Lower lobe of right lung (tissue), 2 donors: Measurements from ENCODE around the gene CAMSAP1. TPM values are rescaled to one million over a fixed set of nuclear protein-coding genes. Genes with fewer than 3 reads are reported as not detected.

Experiments used
- ATAC-seq, 2 donors: fragments of 200-7000 bp; cut with Tn5 transposase; one replicate each; pipeline ENCODE4 v1.9.1; 2020 to 2022; ENCODE audit warnings: mild to moderate bottlenecking in 2 of 2, moderate library complexity in 2 of 2
- DNase-seq: peaks from one replicate; pipeline ENCODE4 v3.0.0-alpha.2; 2020
- H3K27ac ChIP-seq: fragments of 200-600 bp; one replicate; pipeline ENCODE4 v1.8.0; 2022
- H3K27me3 ChIP-seq: fragments of 200-600 bp; one replicate; pipeline ENCODE4 v1.8.0; 2022; ENCODE audit warnings: low read depth
- H3K36me3 ChIP-seq: fragments of 200-600 bp; one replicate; pipeline ENCODE4 v1.8.0; 2022; ENCODE audit warnings: mild to moderate bottlenecking
- H3K4me1 ChIP-seq: fragments of 200-600 bp; one replicate; pipeline ENCODE4 v1.8.0; 2022
- H3K4me3 ChIP-seq: fragments of 200-600 bp; one replicate; pipeline ENCODE4 v1.8.0; 2022; ENCODE audit warnings: mild to moderate bottlenecking
- H3K9me3 ChIP-seq: fragments of 200-600 bp; one replicate; pipeline ENCODE4 v1.8.0; 2022
- intact Hi-C: fragments of 100-400 bp; cut with DNase I; formaldehyde crosslinking; loops from one replicate; pipeline ENCODE4 v1.11.0; 2022
- total RNA-seq: library from RNA; stranded (reverse); fragmentation: NEBNext Ultra II Directional; extraction: Animal tissue kit (Norgen Biotek cat#: 25700); gene quantifications from one replicate; pipeline ENCODE4 v1.2.1, GENCODE V29; 2021
- TF ChIP-seq, protein P1 (sequence below): fragments of 200-600 bp; IDR thresholded peaks from one replicate; pipeline ENCODE4 v1.8.0; 2022; ENCODE audit warnings: antibody characterized with exemption, mild to moderate bottlenecking
- donor health status: DM: no; HTN: yes; CAD: no; lungs with severe emphysema.

Gene CAMSAP1
- total RNA-seq, 1 donor from 2014 or later: 34.4 TPM

DNA sequence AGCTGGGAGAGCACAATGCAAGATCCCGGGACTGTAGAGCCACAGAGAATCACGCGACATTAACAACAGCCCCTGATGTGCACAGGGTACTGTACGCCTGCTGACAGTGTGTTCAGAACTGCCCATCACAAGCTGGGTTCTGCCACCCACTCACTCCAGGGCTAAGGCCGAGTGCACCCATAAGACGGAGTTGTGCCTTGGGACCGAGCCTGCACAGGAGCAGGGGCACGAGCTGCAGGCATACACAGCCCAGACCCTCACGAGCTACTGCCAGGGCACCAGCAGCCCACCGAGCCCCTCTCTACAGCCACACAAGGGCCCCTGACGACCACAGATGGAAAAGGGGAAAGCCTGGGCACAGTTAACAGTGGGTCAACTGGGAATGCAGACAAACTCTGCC lies 67.8 kb downstream of the CAMSAP1 start:
- H3K9me3 ChIP-seq: peaks cover 6% of the 10 kb centered on the region

GRCh38 chr9:135835131-135835530 lies 72.2 kb downstream of the CAMSAP1 start:
- H3K27me3 ChIP-seq: no peaks in the 10 kb centered on the region
- no peak for DNase-seq

More for the DNA sequence above, 67.8 kb downstream of the CAMSAP1 start:
- Histone ChIP-seq H3K4me1 (no peaks in the 10 kb centered on the region), H3K27me3 (no peaks in the 10 kb centered on the region), H3K4me3 (no peak overlapping the region), H3K36me3 (peaks cover 11% of the 10 kb centered on the region), H3K27ac (no peak overlapping the region)
- TF ChIP-seq, protein P1, sequence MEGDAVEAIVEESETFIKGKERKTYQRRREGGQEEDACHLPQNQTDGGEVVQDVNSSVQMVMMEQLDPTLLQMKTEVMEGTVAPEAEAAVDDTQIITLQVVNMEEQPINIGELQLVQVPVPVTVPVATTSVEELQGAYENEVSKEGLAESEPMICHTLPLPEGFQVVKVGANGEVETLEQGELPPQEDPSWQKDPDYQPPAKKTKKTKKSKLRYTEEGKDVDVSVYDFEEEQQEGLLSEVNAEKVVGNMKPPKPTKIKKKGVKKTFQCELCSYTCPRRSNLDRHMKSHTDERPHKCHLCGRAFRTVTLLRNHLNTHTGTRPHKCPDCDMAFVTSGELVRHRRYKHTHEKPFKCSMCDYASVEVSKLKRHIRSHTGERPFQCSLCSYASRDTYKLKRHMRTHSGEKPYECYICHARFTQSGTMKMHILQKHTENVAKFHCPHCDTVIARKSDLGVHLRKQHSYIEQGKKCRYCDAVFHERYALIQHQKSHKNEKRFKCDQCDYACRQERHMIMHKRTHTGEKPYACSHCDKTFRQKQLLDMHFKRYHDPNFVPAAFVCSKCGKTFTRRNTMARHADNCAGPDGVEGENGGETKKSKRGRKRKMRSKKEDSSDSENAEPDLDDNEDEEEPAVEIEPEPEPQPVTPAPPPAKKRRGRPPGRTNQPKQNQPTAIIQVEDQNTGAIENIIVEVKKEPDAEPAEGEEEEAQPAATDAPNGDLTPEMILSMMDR: no peak
- no peak for DNase-seq
- no peak for ATAC-seq
- intact Hi-C loops: no loop called here

DNA sequence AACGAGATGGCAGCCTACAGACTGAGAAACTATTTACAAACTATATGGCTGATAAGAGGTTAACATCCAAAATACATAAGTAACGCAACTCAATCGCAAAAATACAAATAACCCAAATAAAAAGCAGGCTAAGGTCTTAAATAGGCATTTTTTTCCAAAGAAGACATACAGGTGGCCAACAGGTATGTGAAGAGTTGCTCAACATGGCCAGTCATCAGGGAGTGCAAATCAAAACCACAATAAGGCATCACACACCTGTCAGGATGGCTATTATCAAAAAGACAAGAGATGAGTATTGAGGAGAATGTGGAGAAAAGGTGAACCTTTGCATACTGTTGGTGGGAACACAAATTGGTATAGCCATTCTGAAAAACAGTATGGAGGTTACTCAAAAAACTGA lies 73.5 kb downstream of the CAMSAP1 start:
- no peak for ATAC-seq
- no peaks in the 10 kb centered on the region for H3K4me1 ChIP-seq
- no peaks in the 10 kb centered on the region for H3K9me3 ChIP-seq
- intact Hi-C loops: no loop called here
- TF ChIP-seq, protein P1: no peak
- H3K27ac ChIP-seq: no peak overlapping the region
- DNase-seq: no peak
- no peaks in the 10 kb centered on the region for H3K27me3 ChIP-seq
- H3K4me3 ChIP-seq: no peak overlapping the region
- no peaks in the 10 kb centered on the region for H3K36me3 ChIP-seq

More at GRCh38 chr9:135835131-135835530, 72.2 kb downstream of the CAMSAP1 start:
- intact Hi-C loops: no loop called here
- TF ChIP-seq, protein P1: no peak
- H3K27ac ChIP-seq: no peak overlapping the region
- peak in 1 of 2 donors; percentile 34 for ATAC-seq
- no peak overlapping the region for H3K4me3 ChIP-seq
- no peaks in the 10 kb centered on the region for H3K36me3 ChIP-seq
- no peaks in the 10 kb centered on the region for H3K9me3 ChIP-seq
- no peaks in the 10 kb centered on the region for H3K4me1 ChIP-seq

DNA sequence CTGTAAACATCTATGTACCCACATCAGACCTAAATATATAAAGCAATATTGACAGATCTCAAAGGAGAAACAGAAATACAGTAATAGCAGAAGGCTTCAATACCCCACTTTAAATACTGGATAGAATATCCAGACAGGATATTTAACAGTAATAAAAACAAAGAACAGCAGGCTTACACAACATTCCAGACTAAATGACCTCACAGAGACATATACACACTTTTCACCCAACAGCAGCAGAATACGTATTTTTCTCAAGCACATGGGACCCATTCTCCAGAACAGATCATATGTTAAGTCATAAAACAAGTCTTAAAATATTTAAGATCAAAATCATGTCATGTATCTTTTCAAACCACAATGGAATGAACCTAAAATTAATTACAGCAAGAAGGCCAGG lies 76.8 kb downstream of the CAMSAP1 start:
- Histone ChIP-seq H3K9me3 (peaks cover 3% of the 10 kb centered on the region), H3K27me3 (no peaks in the 10 kb centered on the region), H3K4me3 (no peak overlapping the region), H3K4me1 (no peaks in the 10 kb centered on the region), H3K36me3 (peaks cover 19% of the 10 kb centered on the region), H3K27ac (no peak overlapping the region)
- ATAC-seq (no peak), DNase-seq (no peak)
- intact Hi-C loops: no loop called here
- TF ChIP-seq, protein P1: no peak

GRCh38 chr9:135828656-135829055 lies 78.7 kb downstream of the CAMSAP1 start:
- Histone ChIP-seq H3K4me1 (no peaks in the 10 kb centered on the region), H3K9me3 (peaks cover 3% of the 10 kb centered on the region), H3K4me3 (no peak overlapping the region), H3K27me3 (no peaks in the 10 kb centered on the region), H3K36me3 (peaks cover 37% of the 10 kb centered on the region), H3K27ac (no peak overlapping the region)
- DNase-seq (no peak), ATAC-seq (no peak)
- TF ChIP-seq, protein P1: no peak
- intact Hi-C loops: no loop called here
